WTC11 (cell line): ENCODE measurements around the gene MAGI3.

Experiments
- CTCF ChIP-seq: fragments of 200-600 bp; IDR thresholded peaks from 2 replicates; pipeline ENCODE4 v1.8.0; 2022; ENCODE audit warnings: antibody characterized with exemption
- STAT6 ChIP-seq: sonication (generic); formaldehyde crosslinking; conservative IDR thresholded peaks from 2 replicates; pipeline ENCODE4 v1.8.1; 2023; ENCODE audit warnings: mild to moderate bottlenecking, low read depth, missing genetic modification reagents, moderate library complexity
- TF ChIP-seq, protein P1 (sequence below): sonication (generic); formaldehyde crosslinking; IDR thresholded peaks from 2 replicates; pipeline ENCODE4 v1.8.1; 2022; ENCODE audit warnings: mild to moderate bottlenecking, missing genetic modification reagents, moderate library complexity, borderline replicate concordance

- TF ChIP-seq CTCF (no peak), STAT6 (CRISPR knock-in tag) (no peak)
- TF ChIP-seq, protein P1, sequence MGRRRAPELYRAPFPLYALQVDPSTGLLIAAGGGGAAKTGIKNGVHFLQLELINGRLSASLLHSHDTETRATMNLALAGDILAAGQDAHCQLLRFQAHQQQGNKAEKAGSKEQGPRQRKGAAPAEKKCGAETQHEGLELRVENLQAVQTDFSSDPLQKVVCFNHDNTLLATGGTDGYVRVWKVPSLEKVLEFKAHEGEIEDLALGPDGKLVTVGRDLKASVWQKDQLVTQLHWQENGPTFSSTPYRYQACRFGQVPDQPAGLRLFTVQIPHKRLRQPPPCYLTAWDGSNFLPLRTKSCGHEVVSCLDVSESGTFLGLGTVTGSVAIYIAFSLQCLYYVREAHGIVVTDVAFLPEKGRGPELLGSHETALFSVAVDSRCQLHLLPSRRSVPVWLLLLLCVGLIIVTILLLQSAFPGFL (CRISPR knock-in tag), result no peak
These were observed 65.1 kb downstream of the MAGI3 start for GRCh38 chr1:113455374-113455773.
